Heart right ventricle (tissue), 16 donors: ENCODE results near the gene CHN2. TPM values are rescaled to one million over a fixed set of nuclear protein-coding genes. Genes with fewer than 3 reads are reported as not detected.

Experiments
- ATAC-seq, 8 donors: fragments of 200-7000 bp; cut with Tn5 transposase; one replicate each; pipeline ENCODE4 v1.9.1; 2020; ENCODE audit warnings: mild to moderate bottlenecking in 8 of 8, moderate library complexity in 8 of 8, moderate number of reproducible peaks in 1 of 8
- DNase-seq, 2 donors: peaks; one replicate each; pipeline ENCODE4 v3.0.0-alpha.2; 2020
- H3K27ac ChIP-seq, 10 donors: fragments of 200-600 bp; sonication (generic) in 2 of 10; one replicate each; pipeline versions ENCODE4 v1.5.0 to v1.8.0; 2020 to 2022; ENCODE audit warnings: mild to moderate bottlenecking in 3 of 10
- H3K27me3 ChIP-seq, 7 donors: fragments of 200-600 bp; one replicate each; pipeline ENCODE4 v1.8.0; 2021 to 2022; ENCODE audit warnings: mild to moderate bottlenecking in 2 of 7
- H3K36me3 ChIP-seq, 9 donors: fragments of 200-600 bp; sonication (generic) in 1 of 9; one replicate each; pipeline versions ENCODE4 v1.5.0 to v1.8.0; 2020 to 2022; ENCODE audit warnings: mild to moderate bottlenecking in 2 of 9
- H3K4me1 ChIP-seq, 9 donors: fragments of 200-600 bp; sonication (generic) in 1 of 9; one replicate each; pipeline versions ENCODE4 v1.5.0 to v1.8.0; 2020 to 2022; ENCODE audit warnings: mild to moderate bottlenecking in 4 of 9
- H3K4me3 ChIP-seq, 10 donors: fragments of 200-600 bp; sonication (generic) in 2 of 10; one replicate each; pipeline versions ENCODE4 v1.5.0 to v1.8.0; 2020 to 2022; ENCODE audit warnings: mild to moderate bottlenecking in 7 of 10, moderate library complexity in 2 of 10
- H3K9me3 ChIP-seq, 11 donors: fragments of 200-600 bp in 10 of 11; sonication (generic) in 2 of 11; one replicate each; pipeline versions ENCODE4 v1.5.0 to v1.8.0; 2013 to 2022; ENCODE audit warnings: mild to moderate bottlenecking in 2 of 11, control low read depth in 1 of 11, moderate library complexity in 1 of 11
- CTCF ChIP-seq, 9 donors: fragments of 200-600 bp; sonication (generic) in 2 of 9; IDR thresholded peaks; one replicate each; pipeline versions ENCODE4 v1.5.0 to v1.8.0; 2021 to 2022; ENCODE audit warnings: antibody characterized with exemption in 9 of 9, mild to moderate bottlenecking in 5 of 9, moderate library complexity in 1 of 9
- WGBS, 2 donors: extraction: QIAGEN DNeasy Blood & Tissue Kit; methylation state at CpG; one replicate each; pipeline ENCODE4 v1.1.7; 2013; ENCODE audit warnings: inconsistent platforms in 1 of 2; 5-methylcytosine and 5-hydroxymethylcytosine counted together
- intact Hi-C, 10 donors: fragments of 100-400 bp; cut with DNase I; formaldehyde crosslinking; loops; one replicate each; pipeline versions ENCODE4 v1.11.1 to v1.14.2; 2022
- polyA plus RNA-seq, 2 donors: library from polyadenylated mRNA; stranded (reverse); fragments of 200-250 nt; gene quantifications; one replicate each; pipeline ENCODE4 v1.2.3, GENCODE V29; 2013
- total RNA-seq, 10 donors: library from RNA; stranded (reverse); fragmentation: NEBNext Ultra II Directional in 3 of 10; extraction: Animal tissue kit (Norgen Biotek cat#: 25700) in 3 of 10; gene quantifications; one replicate each; pipeline versions ENCODE4 v1.2.1 to v1.2.4, GENCODE V29; 2021 to 2023
- donor health status: Arrhythmogenic right ventricular cardiomyopathy.
- donor health status: ischemic (EF 13 %, LVEDD 7.1; RV severe dilation, severe dysfunction).
- donor health status: healthy with polysubstance abuse.
- donor health status: DM: no; HTN: yes; CAD: no.
- donor health status: DM: no; HTN: no; CAD: no.
- donor health status: ischemic (EF 25% LVEDD 6.9; RV normal size, moderate dysfunction).
- donor health status: ischemic (EF 25% LVEDD 5.7; RV mildly dilated, moderate dysfunction).
- donor health status: healthy.
- donor health status: DM: yes; HTN: yes; CAD: no.
- donor health status: Ischemic cardiomyopathy.
- donor health status: ischemic (EF 35%, LVEDD 5.7; RV mildly dilated, moderate dysfunction).
- donor health status: nonischemic (EF 11% LVEDD 7.7; RV severe dilation, severe dysfunction).
- donor health status: DM: yes; HTN: yes; CAD: no.
- donor health status: PGD.
- donor health status: ischemic (EF 29% LVEDD 5.4; RV normal size, mild dysfunction).
- donor health status: nonischemic (EF 23%, LVEDD 6.1; RV moderate dilation, normal function).

CHN2 gene
- total and polyA plus RNA-seq, 12 donors = 5.9 to 54.9 (median 22.6) TPM

GRCh38 chr7:29202651-29203069 lies 8.1 kb downstream of the CHN2 start:
- ATAC-seq (peak in 7 of 8 donors; percentile 23 to 71 (median 53)), DNase-seq (peak in 1 of 2 donors; percentile 8)
- WGBS, 2 donors = 90 to 92% methylated on average over 5 of the region's 5 CpGs
- intact Hi-C loops = loop anchor here in 2 of 10 donors (5.0 to 10.0 kb wide), 2 partner anchors 202 to 335 kb away; no protein-coding TSS in a partner anchor
- Histone ChIP-seq H3K4me3 (no peak overlapping the region), H3K27ac (peak overlapping the region in 1 of 10 donors; percentile 26), H3K36me3 (no peaks in the 10 kb centered on the region), H3K4me1 (peaks cover 0 to 35% (median 0%) of the 10 kb centered on the region in 9 donors), H3K27me3 (peaks cover 0 to 6% (median 0%) of the 10 kb centered on the region in 7 donors), H3K9me3 (no peaks in the 10 kb centered on the region)
- TF ChIP-seq CTCF (IDR thresholded peaks at IDR 0.05) = no peak

- Histone ChIP-seq H3K4me1 (peaks cover 0 to 36% (median 0%) of the 10 kb centered on the region in 9 donors), H3K27ac (no peak overlapping the region), H3K27me3 (no peaks in the 10 kb centered on the region), H3K9me3 (no peaks in the 10 kb centered on the region), H3K4me3 (no peak overlapping the region), H3K36me3 (no peaks in the 10 kb centered on the region)
- no peak for TF ChIP-seq CTCF (IDR thresholded peaks at IDR 0.05)
- ATAC-seq (no peak), DNase-seq (no peak)
- 82 to 84% methylated on average over 6 of the region's 6 CpGs for WGBS, 2 donors
- intact Hi-C loops = loop anchor here in 2 of 10 donors (5.0 to 10.0 kb wide), 2 partner anchors 200 to 333 kb away; no protein-coding TSS in a partner anchor
These were observed 10.1 kb downstream of the CHN2 start for GRCh38 chr7:29204491-29205272.

GRCh38 chr7:29207162-29207801 lies 12.7 kb downstream of the CHN2 start:
- Histone ChIP-seq H3K36me3 (no peaks in the 10 kb centered on the region), H3K27me3 (no peaks in the 10 kb centered on the region), H3K9me3 (no peaks in the 10 kb centered on the region), H3K4me1 (peaks cover 0 to 24% (median 0%) of the 10 kb centered on the region in 9 donors), H3K4me3 (no peak overlapping the region), H3K27ac (no peak overlapping the region)
- TF ChIP-seq CTCF (IDR thresholded peaks at IDR 0.05) = no peak
- ATAC-seq (peak in 2 of 8 donors; percentile 52 to 53), DNase-seq (no peak)
- intact Hi-C loops = loop anchor here in 1 of 10 donors (10.0 kb wide), 1 partner anchor 198 kb away; no protein-coding TSS in a partner anchor
- WGBS, 2 donors = 55 to 68% methylated on average over 5 of the region's 5 CpGs

- no peak overlapping the region for H3K27ac ChIP-seq
- TF ChIP-seq CTCF (IDR thresholded peaks at IDR 0.05) = no peak
- H3K4me1 ChIP-seq = peaks cover 0 to 14% (median 0%) of the 10 kb centered on the region in 9 donors
- DNase-seq (no peak), ATAC-seq (no peak)
- intact Hi-C loops = loop anchor here in 1 of 10 donors (10.0 kb wide), 1 partner anchor 196 kb away; no protein-coding TSS in a partner anchor
- WGBS, 2 donors = 88 to 89% methylated on average over 12 of the region's 12 CpGs
- H3K4me3 ChIP-seq = no peak overlapping the region
- no peaks in the 10 kb centered on the region for H3K9me3 ChIP-seq
- no peaks in the 10 kb centered on the region for H3K36me3 ChIP-seq
- no peaks in the 10 kb centered on the region for H3K27me3 ChIP-seq
These were observed 14.1 kb downstream of the CHN2 start for GRCh38 chr7:29208410-29209250.
